SH-SY5Y (cell line): ENCODE results near the gene OR13J1.

Experiments used
- GATA2 ChIP-seq: IDR thresholded peaks from 2 replicates; pipeline ENCODE4 v1.6.1; 2011; ENCODE audit warnings: mild to moderate bottlenecking, low read depth, low read length
- GATA3 ChIP-seq: IDR thresholded peaks from 2 replicates; pipeline ENCODE4 v1.6.1; 2011; ENCODE audit warnings: low read depth, mild to moderate bottlenecking, low read length, moderate library complexity

OR13J1 gene

GRCh38 chr9:35870351-35870923, at the start of gene OR13J1:
Gene OR13J1 (minus strand): TSS chr9:35870401. CDS start chr9:35870401, 0 bp downstream.
- TF ChIP-seq GATA2 (no peak), GATA3 (no peak)

GRCh38 chr9:35919212-35920008, 49.2 kb upstream of the OR13J1 start:
- no peak for TF ChIP-seq GATA3

GRCh38 chr9:35918780-35919179, 48.6 kb upstream of the OR13J1 start:
- TF ChIP-seq GATA2, result no peak
- no peak for TF ChIP-seq GATA3

- TF ChIP-seq GATA2 (no peak), GATA3 (no peak)
These were observed 47.1 kb upstream of the OR13J1 start for GRCh38 chr9:35917261-35917660.

GRCh38 chr9:35915681-35916294, 45.6 kb upstream of the OR13J1 start:
- TF ChIP-seq GATA2, result no peak
- TF ChIP-seq GATA3, result no peak

- TF ChIP-seq GATA3, result no peak
- TF ChIP-seq GATA2, result no peak
These were observed 44.2 kb upstream of the OR13J1 start for GRCh38 chr9:35914301-35914807.

GRCh38 chr9:35912791-35913400, 42.7 kb upstream of the OR13J1 start:
- no peak for TF ChIP-seq GATA3
- TF ChIP-seq GATA2, result no peak

- TF ChIP-seq GATA2 (no peak), GATA3 (no peak)
These were observed 41.5 kb upstream of the OR13J1 start for GRCh38 chr9:35911690-35912089.

- no peak for TF ChIP-seq GATA2
These were observed 40.6 kb upstream of the OR13J1 start for GRCh38 chr9:35910613-35911359.

- TF ChIP-seq GATA3 (no peak), GATA2 (no peak)
These were observed 39.7 kb upstream of the OR13J1 start for GRCh38 chr9:35909687-35910612.

GRCh38 chr9:35909274-35909673, 39.1 kb upstream of the OR13J1 start, which contains the start of gene SPAAR:
Gene SPAAR (plus strand): TSS chr9:35909490. CDS start chr9:35910464, 974 bp downstream.
- no peak for TF ChIP-seq GATA2
- TF ChIP-seq GATA3, result no peak

- TF ChIP-seq GATA3, result no peak
- TF ChIP-seq GATA2, result no peak
These were observed 38.4 kb upstream of the OR13J1 start for GRCh38 chr9:35908504-35909125.
